CMK (cell line): ENCODE results near the gene GALNT9.
"Not testable (repeated sequence)": the region's sequence is repeated elsewhere in the genome, so short reads cannot be mapped to it uniquely, and the experiment has no call there.

Experiments used
- DNase-seq: peaks from one replicate; pipeline ENCODE4 v3.0.0-alpha.2; 2010; ENCODE audit warnings: low read depth

The GALNT9 gene

GRCh38 chr12:132358241-132359225 lies 29.1 kb upstream of the GALNT9 start:
- DNase-seq: not testable (repeated sequence)

GRCh38 chr12:132357623-132358186 lies 28.3 kb upstream of the GALNT9 start:
- DNase-seq: no peak

- DNase-seq: no peak
Observed at GRCh38 chr12:132356691-132357622, 27.6 kb upstream of the GALNT9 start.

- no peak for DNase-seq
Observed at GRCh38 chr12:132355742-132356681, 26.6 kb upstream of the GALNT9 start.

GRCh38 chr12:132354982-132355680 lies 25.7 kb upstream of the GALNT9 start:
- DNase-seq: no peak

GRCh38 chr12:132354211-132354981 lies 25.0 kb upstream of the GALNT9 start:
- no peak for DNase-seq

- no peak for DNase-seq
Observed at GRCh38 chr12:132353811-132354210, 24.4 kb upstream of the GALNT9 start.

GRCh38 chr12:132352896-132353800 lies 23.8 kb upstream of the GALNT9 start:
- DNase-seq: no peak

GRCh38 chr12:132351751-132352495 lies 22.5 kb upstream of the GALNT9 start:
- no peak for DNase-seq

GRCh38 chr12:132349501-132350131 lies 20.2 kb upstream of the GALNT9 start:
- no peak for DNase-seq

GRCh38 chr12:132348176-132348575 lies 18.8 kb upstream of the GALNT9 start:
- no peak for DNase-seq

GRCh38 chr12:132347176-132347855 lies 17.9 kb upstream of the GALNT9 start:
- DNase-seq: no peak

- DNase-seq: no peak
Observed at GRCh38 chr12:132346471-132347175, 17.2 kb upstream of the GALNT9 start.

GRCh38 chr12:132345561-132346200 lies 16.3 kb upstream of the GALNT9 start:
- no peak for DNase-seq

GRCh38 chr12:132345126-132345525 lies 15.7 kb upstream of the GALNT9 start:
- no peak for DNase-seq

GRCh38 chr12:132344601-132345000 lies 15.2 kb upstream of the GALNT9 start:
- no peak for DNase-seq
